Epithelial cell of proximal tubule (primary cell): ENCODE measurements around the gene USP48. TPM values are rescaled to one million over a fixed set of nuclear protein-coding genes. Genes with fewer than 3 reads are reported as not detected.
"Not testable (repeated sequence)": the region's sequence is repeated elsewhere in the genome, so short reads cannot be mapped to it uniquely, and the experiment has no call there.

Source experiments
- DNase-seq: peaks from one replicate; pipeline ENCODE4 v3.0.0-alpha.2; 2011; ENCODE audit warnings: low read depth
- H3K4me3 ChIP-seq: 2 replicates; pipeline ENCODE4 v1.5.1; 2011; ENCODE audit warnings: low read depth, mild to moderate bottlenecking, low read length
- CTCF ChIP-seq: conservative IDR thresholded peaks from 2 replicates; pipeline ENCODE4 v1.5.1; 2012; ENCODE audit warnings: low read depth, mild to moderate bottlenecking, low read length
- total RNA-seq: library from RNA; depleted of rRNA; stranded (reverse); fragments of >200 nt; gene quantifications from 2 replicates; pipeline ENCODE4 v1.2.3, GENCODE V29; 2015

The USP48 gene
- total RNA-seq, 1 donor from 2014 or later, result 24.0 TPM

GRCh38 chr1:21637514-21637913 lies 145.4 kb downstream of the USP48 start:
- DNase-seq, result no peak
- TF ChIP-seq CTCF, result no peak
- H3K4me3 ChIP-seq, result no peak overlapping the region

GRCh38 chr1:21636029-21636428 lies 146.9 kb downstream of the USP48 start:
- no peak for TF ChIP-seq CTCF
- H3K4me3 ChIP-seq, result no peak overlapping the region
- no peak for DNase-seq

GRCh38 chr1:21634806-21635535 lies 148.0 kb downstream of the USP48 start:
- no peak for TF ChIP-seq CTCF
- peak; percentile 41 for DNase-seq
- no peak overlapping the region for H3K4me3 ChIP-seq

- TF ChIP-seq CTCF, result no peak
- no peak overlapping the region for H3K4me3 ChIP-seq
- DNase-seq, result no peak
Measured at GRCh38 chr1:21633992-21634805, 148.8 kb downstream of the USP48 start.

- TF ChIP-seq CTCF, result no peak
- H3K4me3 ChIP-seq, result no peak overlapping the region
- no peak for DNase-seq
Measured at GRCh38 chr1:21633141-21633755, 149.7 kb downstream of the USP48 start.

- no peak for DNase-seq
- H3K4me3 ChIP-seq, result no peak overlapping the region
- TF ChIP-seq CTCF, result no peak
Measured at GRCh38 chr1:21631944-21632887, 150.7 kb downstream of the USP48 start.

- DNase-seq, H3K4me3 ChIP-seq: not testable (repeated sequence)
Measured at GRCh38 chr1:21631590-21631943, 151.4 kb downstream of the USP48 start.
